WTC11 (cell line): ENCODE measurements around the gene TAF1B. TPM values are rescaled to one million over a fixed set of nuclear protein-coding genes. Genes with fewer than 3 reads are reported as not detected.

ENCODE experiments used
- ATAC-seq: fragments of 200-7000 bp; cut with Tn5 transposase; 2 replicates; pipeline ENCODE4 v1.10.0; 2021; ENCODE audit warnings: mild to moderate bottlenecking, moderate library complexity
- CTCF ChIA-PET: fragments of 300-600 bp; sonication (Branson Sonifier 250); formaldehyde crosslinking; loops from one replicate; lab custom pipeline; 2021; ENCODE audit warnings: antibody characterized with exemption; lab: Charles Lee
- POLR2A ChIA-PET: fragments of 350-600 bp; sonication (Branson Sonifier 250); formaldehyde crosslinking; loops from one replicate; lab custom pipeline; 2021; ENCODE audit warnings: antibody characterized with exemption; lab: Charles Lee
- DNase-seq: peaks from one replicate; pipeline ENCODE4 v3.0.0; 2021; ENCODE audit warnings: low spot score
- H3K27ac Mint-ChIP-seq: 2 replicates; pipeline ENCODE4 v1.8.0; 2021; ENCODE audit warnings: mixed read lengths
- H3K27me3 Mint-ChIP-seq: 2 replicates; pipeline ENCODE4 v1.8.0; 2021; ENCODE audit warnings: low read depth, mild to moderate bottlenecking, moderate library complexity, mixed read lengths
- H3K36me3 Mint-ChIP-seq: 2 replicates; pipeline ENCODE4 v1.8.0; 2021; ENCODE audit warnings: mixed read lengths
- H3K4me1 Mint-ChIP-seq: 2 replicates; pipeline ENCODE4 v1.8.0; 2022; ENCODE audit warnings: mixed read lengths
- H3K4me3 Mint-ChIP-seq: 2 replicates; pipeline ENCODE4 v1.8.0; 2021; ENCODE audit warnings: mild to moderate bottlenecking, moderate library complexity, mixed read lengths
- H3K9me3 Mint-ChIP-seq: 2 replicates; pipeline ENCODE4 v1.8.0; 2021; ENCODE audit warnings: mixed read lengths
- CBFB ChIP-seq: sonication (generic); formaldehyde crosslinking; IDR thresholded peaks from 2 replicates; pipeline ENCODE4 v1.8.1; 2022; ENCODE audit warnings: mild to moderate bottlenecking, low read depth, missing genetic modification reagents
- CREM ChIP-seq: sonication (generic); formaldehyde crosslinking; IDR thresholded peaks from 2 replicates; pipeline ENCODE4 v1.8.1; 2022; ENCODE audit warnings: mild to moderate bottlenecking, missing genetic modification reagents, moderate library complexity
- E2F4 ChIP-seq: sonication (generic); formaldehyde crosslinking; IDR thresholded peaks from 2 replicates; pipeline ENCODE4 v1.8.1; 2022; ENCODE audit warnings: low read depth, mild to moderate bottlenecking, moderate library complexity, missing genetic modification reagents, borderline replicate concordance
- E2F5 ChIP-seq: sonication (generic); formaldehyde crosslinking; IDR thresholded peaks from 2 replicates; pipeline ENCODE4 v1.8.1; 2022; ENCODE audit warnings: mild to moderate bottlenecking, moderate library complexity, missing genetic modification reagents
- ETV6 ChIP-seq: sonication (generic); formaldehyde crosslinking; IDR thresholded peaks from 2 replicates; pipeline ENCODE4 v1.8.1; 2022; ENCODE audit warnings: mild to moderate bottlenecking, missing genetic modification reagents
- FOXJ3 ChIP-seq: sonication (generic); formaldehyde crosslinking; IDR thresholded peaks from 2 replicates; pipeline ENCODE4 v1.9.0; 2021; ENCODE audit warnings: missing genetic modification reagents, mild to moderate bottlenecking, borderline replicate concordance
- GRHL2 ChIP-seq: fragments of 250-450 bp; sonication (Bioruptor Pico); IDR thresholded peaks from 2 replicates; pipeline ENCODE4 v1.8.0; 2022; ENCODE audit warnings: mild to moderate bottlenecking, moderate library complexity; ENCODE audit not compliant: insufficient replicate concordance, severe bottlenecking
- GTF2I ChIP-seq: fragments of 250-450 bp; sonication (Bioruptor Pico); conservative IDR thresholded peaks from 2 replicates; pipeline ENCODE4 v1.4.0; 2021; ENCODE audit warnings: mild to moderate bottlenecking
- KAT7 ChIP-seq: sonication (generic); formaldehyde crosslinking; IDR thresholded peaks from 2 replicates; pipeline ENCODE4 v1.8.1; 2023; ENCODE audit warnings: missing genetic modification reagents, mild to moderate bottlenecking, borderline replicate concordance
- NFE2L1 ChIP-seq: sonication (generic); formaldehyde crosslinking; IDR thresholded peaks from 2 replicates; pipeline ENCODE4 v1.8.1; 2023; ENCODE audit warnings: missing genetic modification reagents
- NR3C1 ChIP-seq: sonication (generic); formaldehyde crosslinking; conservative IDR thresholded peaks from 2 replicates; pipeline ENCODE4 v1.8.1; 2023; ENCODE audit warnings: low read depth, mild to moderate bottlenecking, missing genetic modification reagents
- PRRX2 ChIP-seq: fragments of 250-450 bp; sonication (Bioruptor Pico); IDR thresholded peaks from 2 replicates; pipeline ENCODE4 v1.8.0; 2021; ENCODE audit warnings: mild to moderate bottlenecking
- RORB ChIP-seq: fragments of 250-450 bp; sonication (Bioruptor Pico); IDR thresholded peaks from 2 replicates; pipeline ENCODE4 v1.9.0; 2021; ENCODE audit warnings: mild to moderate bottlenecking
- SOX15 ChIP-seq: fragments of 250-450 bp; sonication (Bioruptor Pico); IDR thresholded peaks from 2 replicates; pipeline ENCODE4 v1.9.0; 2021; ENCODE audit warnings: mild to moderate bottlenecking
- TEAD1 ChIP-seq: sonication (generic); formaldehyde crosslinking; IDR thresholded peaks from 2 replicates; pipeline ENCODE4 v1.8.0; 2022; ENCODE audit warnings: mild to moderate bottlenecking, missing genetic modification reagents
- TEAD4 ChIP-seq: sonication (generic); formaldehyde crosslinking; IDR thresholded peaks from 2 replicates; pipeline ENCODE4 v1.8.0; 2022; ENCODE audit warnings: mild to moderate bottlenecking, missing genetic modification reagents
- TP53 ChIP-seq: sonication (generic); formaldehyde crosslinking; IDR thresholded peaks from 2 replicates; pipeline ENCODE4 v1.8.1; 2023; ENCODE audit warnings: mild to moderate bottlenecking, missing genetic modification reagents
- ZNF138 ChIP-seq: sonication (generic); formaldehyde crosslinking; conservative IDR thresholded peaks from 2 replicates; pipeline ENCODE4 v1.8.1; 2022; ENCODE audit warnings: mild to moderate bottlenecking, moderate library complexity, missing genetic modification reagents
- ZNF263 ChIP-seq: sonication (generic); formaldehyde crosslinking; IDR thresholded peaks from 2 replicates; pipeline ENCODE4 v1.8.1; 2022; ENCODE audit warnings: low read depth, mild to moderate bottlenecking, moderate library complexity, missing genetic modification reagents
- ZNF317 ChIP-seq: sonication (generic); formaldehyde crosslinking; IDR thresholded peaks from 2 replicates; pipeline ENCODE4 v1.8.1; 2023; ENCODE audit warnings: low read depth, mild to moderate bottlenecking, moderate library complexity, missing genetic modification reagents, borderline replicate concordance
- ZSCAN18 ChIP-seq: fragments of 250-450 bp; sonication (Bioruptor Pico); IDR thresholded peaks from 2 replicates; pipeline ENCODE4 v2.1.2; 2022; ENCODE audit warnings: mild to moderate bottlenecking, moderate library complexity
- total RNA-seq: library from RNA; stranded (reverse); gene quantifications from 3 replicates; pipeline ENCODE4 v1.2.3, GENCODE V29; 2021
- TF ChIP-seq, protein P1 (sequence below): sonication (generic); formaldehyde crosslinking; conservative IDR thresholded peaks from 2 replicates; pipeline ENCODE4 v1.8.1; 2022; ENCODE audit warnings: mild to moderate bottlenecking, missing genetic modification reagents
- TF ChIP-seq, protein P2 (sequence below): sonication (generic); formaldehyde crosslinking; IDR thresholded peaks from 2 replicates; pipeline ENCODE4 v1.8.0; 2022; ENCODE audit warnings: mild to moderate bottlenecking, missing genetic modification reagents
- TF ChIP-seq, protein P3 (sequence below): sonication (generic); formaldehyde crosslinking; IDR thresholded peaks from 2 replicates; pipeline ENCODE4 v1.8.0; 2022; ENCODE audit warnings: mild to moderate bottlenecking, missing genetic modification reagents
- TF ChIP-seq, protein P4 (sequence below): sonication (generic); formaldehyde crosslinking; conservative IDR thresholded peaks from 2 replicates; pipeline ENCODE4 v1.8.1; 2023; ENCODE audit warnings: mild to moderate bottlenecking, low read depth, missing genetic modification reagents, moderate library complexity
- TF ChIP-seq, protein P5 (sequence below): sonication (generic); formaldehyde crosslinking; IDR thresholded peaks from 2 replicates; pipeline ENCODE4 v1.8.0; 2023; ENCODE audit warnings: mild to moderate bottlenecking, missing genetic modification reagents

The TAF1B gene
- total RNA-seq, 1 experiment from 2014 or later = 28.8 TPM

DNA sequence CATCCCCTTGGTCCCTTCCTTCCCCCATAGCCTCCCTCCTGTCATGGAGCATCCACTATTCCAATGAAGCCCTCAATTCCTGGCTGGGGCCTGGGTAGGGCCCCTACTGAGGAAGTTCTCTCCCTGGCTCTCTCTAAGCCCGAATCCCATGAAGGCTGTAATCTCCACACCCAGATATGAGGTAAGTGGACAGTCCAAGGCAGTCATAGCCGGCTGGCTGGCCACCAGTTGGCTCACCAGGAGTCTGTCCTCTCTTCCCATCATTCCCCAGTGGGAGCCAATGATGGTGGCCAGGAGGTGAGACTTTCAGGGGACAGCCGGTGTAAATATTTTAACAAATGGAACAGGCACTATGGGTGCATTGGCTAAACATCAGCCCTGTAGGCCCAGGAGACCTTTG lies 6.8 kb upstream of the TAF1B start:
- POLR2A ChIA-PET = no interaction called here
- H3K27ac Mint-ChIP-seq = no peak overlapping the region

DNA sequence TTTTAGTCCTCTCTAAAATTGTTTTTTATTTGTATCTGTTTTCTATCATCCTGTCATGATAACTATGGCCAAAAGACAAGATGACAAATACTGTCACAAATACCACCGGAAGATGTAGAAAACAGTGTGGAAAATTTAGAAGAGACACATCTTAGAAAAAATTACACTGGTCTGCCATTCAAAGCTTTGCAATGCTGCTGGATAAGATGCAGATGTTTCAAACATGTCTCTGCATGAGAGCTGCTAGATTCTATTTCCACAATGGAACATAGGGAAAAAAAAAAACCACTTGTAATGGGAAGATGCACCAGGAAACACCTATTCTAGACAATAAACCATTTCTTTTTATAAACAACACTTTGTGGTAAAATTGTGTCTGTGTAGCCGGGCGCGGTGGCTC lies 5.8 kb upstream of the TAF1B start:
- ChIA-PET POLR2A (no interaction called here), CTCF (interaction anchor here (0.6 to 0.7 kb wide), 2 partner anchors 144 to 322 kb away, joined by 3 to 5 read pairs; no protein-coding TSS in a partner anchor)
- no peaks in the 10 kb centered on the region for H3K9me3 Mint-ChIP-seq
- no peaks in the 10 kb centered on the region for H3K36me3 Mint-ChIP-seq
- no peak overlapping the region for H3K27ac Mint-ChIP-seq
- H3K4me1 Mint-ChIP-seq = no peaks in the 10 kb centered on the region
- ATAC-seq = no peak
- no peak overlapping the region for H3K4me3 Mint-ChIP-seq
- no peak for DNase-seq
- no peaks in the 10 kb centered on the region for H3K27me3 Mint-ChIP-seq
- TF ChIP-seq, protein P1, sequence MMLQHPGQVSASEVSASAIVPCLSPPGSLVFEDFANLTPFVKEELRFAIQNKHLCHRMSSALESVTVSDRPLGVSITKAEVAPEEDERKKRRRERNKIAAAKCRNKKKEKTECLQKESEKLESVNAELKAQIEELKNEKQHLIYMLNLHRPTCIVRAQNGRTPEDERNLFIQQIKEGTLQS = no peak
- TF ChIP-seq, protein P2, sequence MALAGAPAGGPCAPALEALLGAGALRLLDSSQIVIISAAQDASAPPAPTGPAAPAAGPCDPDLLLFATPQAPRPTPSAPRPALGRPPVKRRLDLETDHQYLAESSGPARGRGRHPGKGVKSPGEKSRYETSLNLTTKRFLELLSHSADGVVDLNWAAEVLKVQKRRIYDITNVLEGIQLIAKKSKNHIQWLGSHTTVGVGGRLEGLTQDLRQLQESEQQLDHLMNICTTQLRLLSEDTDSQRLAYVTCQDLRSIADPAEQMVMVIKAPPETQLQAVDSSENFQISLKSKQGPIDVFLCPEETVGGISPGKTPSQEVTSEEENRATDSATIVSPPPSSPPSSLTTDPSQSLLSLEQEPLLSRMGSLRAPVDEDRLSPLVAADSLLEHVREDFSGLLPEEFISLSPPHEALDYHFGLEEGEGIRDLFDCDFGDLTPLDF (CRISPR knock-in tag) = no peak
- no peak for TF ChIP-seq PRRX2 (CRISPR knock-in tag)
- TF ChIP-seq KAT7 (CRISPR knock-in tag) = no peak
- no peak for TF ChIP-seq E2F5 (CRISPR knock-in tag)
- no peak for TF ChIP-seq FOXJ3 (CRISPR knock-in tag)
- no peak for TF ChIP-seq E2F4 (CRISPR knock-in tag)
- no peak for TF ChIP-seq TP53

More for the DNA sequence above, 6.8 kb upstream of the TAF1B start:
- Mint-ChIP-seq H3K36me3 (no peaks in the 10 kb centered on the region), H3K4me1 (peaks cover 6% of the 10 kb centered on the region), H3K4me3 (no peak overlapping the region), H3K27me3 (no peaks in the 10 kb centered on the region), H3K9me3 (no peaks in the 10 kb centered on the region)
- no peak for DNase-seq
- ATAC-seq = no peak
- TF ChIP-seq ZNF317 (CRISPR knock-in tag) (no peak), CBFB (CRISPR knock-in tag) (no peak), RORB (no peak), CREM (CRISPR knock-in tag) (no peak), ETV6 (CRISPR knock-in tag) (no peak), GTF2I (no peak), SOX15 (no peak), TEAD4 (CRISPR knock-in tag) (no peak), TEAD1 (CRISPR knock-in tag) (no peak), NR3C1 (CRISPR knock-in tag) (no peak), NFE2L1 (CRISPR knock-in tag) (no peak), ZSCAN18 (CRISPR knock-in tag) (no peak), ZNF138 (no peak), ZNF263 (CRISPR knock-in tag) (no peak), GRHL2 (CRISPR knock-in tag) (no peak)
- TF ChIP-seq, protein P3, sequence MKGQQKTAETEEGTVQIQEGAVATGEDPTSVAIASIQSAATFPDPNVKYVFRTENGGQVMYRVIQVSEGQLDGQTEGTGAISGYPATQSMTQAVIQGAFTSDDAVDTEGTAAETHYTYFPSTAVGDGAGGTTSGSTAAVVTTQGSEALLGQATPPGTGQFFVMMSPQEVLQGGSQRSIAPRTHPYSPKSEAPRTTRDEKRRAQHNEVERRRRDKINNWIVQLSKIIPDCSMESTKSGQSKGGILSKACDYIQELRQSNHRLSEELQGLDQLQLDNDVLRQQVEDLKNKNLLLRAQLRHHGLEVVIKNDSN (CRISPR knock-in tag) = no peak
- TF ChIP-seq, protein P4, sequence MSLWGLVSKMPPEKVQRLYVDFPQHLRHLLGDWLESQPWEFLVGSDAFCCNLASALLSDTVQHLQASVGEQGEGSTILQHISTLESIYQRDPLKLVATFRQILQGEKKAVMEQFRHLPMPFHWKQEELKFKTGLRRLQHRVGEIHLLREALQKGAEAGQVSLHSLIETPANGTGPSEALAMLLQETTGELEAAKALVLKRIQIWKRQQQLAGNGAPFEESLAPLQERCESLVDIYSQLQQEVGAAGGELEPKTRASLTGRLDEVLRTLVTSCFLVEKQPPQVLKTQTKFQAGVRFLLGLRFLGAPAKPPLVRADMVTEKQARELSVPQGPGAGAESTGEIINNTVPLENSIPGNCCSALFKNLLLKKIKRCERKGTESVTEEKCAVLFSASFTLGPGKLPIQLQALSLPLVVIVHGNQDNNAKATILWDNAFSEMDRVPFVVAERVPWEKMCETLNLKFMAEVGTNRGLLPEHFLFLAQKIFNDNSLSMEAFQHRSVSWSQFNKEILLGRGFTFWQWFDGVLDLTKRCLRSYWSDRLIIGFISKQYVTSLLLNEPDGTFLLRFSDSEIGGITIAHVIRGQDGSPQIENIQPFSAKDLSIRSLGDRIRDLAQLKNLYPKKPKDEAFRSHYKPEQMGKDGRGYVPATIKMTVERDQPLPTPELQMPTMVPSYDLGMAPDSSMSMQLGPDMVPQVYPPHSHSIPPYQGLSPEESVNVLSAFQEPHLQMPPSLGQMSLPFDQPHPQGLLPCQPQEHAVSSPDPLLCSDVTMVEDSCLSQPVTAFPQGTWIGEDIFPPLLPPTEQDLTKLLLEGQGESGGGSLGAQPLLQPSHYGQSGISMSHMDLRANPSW = no peak
- TF ChIP-seq, protein P2 (CRISPR knock-in tag) = no peak
- TF ChIP-seq, protein P5, sequence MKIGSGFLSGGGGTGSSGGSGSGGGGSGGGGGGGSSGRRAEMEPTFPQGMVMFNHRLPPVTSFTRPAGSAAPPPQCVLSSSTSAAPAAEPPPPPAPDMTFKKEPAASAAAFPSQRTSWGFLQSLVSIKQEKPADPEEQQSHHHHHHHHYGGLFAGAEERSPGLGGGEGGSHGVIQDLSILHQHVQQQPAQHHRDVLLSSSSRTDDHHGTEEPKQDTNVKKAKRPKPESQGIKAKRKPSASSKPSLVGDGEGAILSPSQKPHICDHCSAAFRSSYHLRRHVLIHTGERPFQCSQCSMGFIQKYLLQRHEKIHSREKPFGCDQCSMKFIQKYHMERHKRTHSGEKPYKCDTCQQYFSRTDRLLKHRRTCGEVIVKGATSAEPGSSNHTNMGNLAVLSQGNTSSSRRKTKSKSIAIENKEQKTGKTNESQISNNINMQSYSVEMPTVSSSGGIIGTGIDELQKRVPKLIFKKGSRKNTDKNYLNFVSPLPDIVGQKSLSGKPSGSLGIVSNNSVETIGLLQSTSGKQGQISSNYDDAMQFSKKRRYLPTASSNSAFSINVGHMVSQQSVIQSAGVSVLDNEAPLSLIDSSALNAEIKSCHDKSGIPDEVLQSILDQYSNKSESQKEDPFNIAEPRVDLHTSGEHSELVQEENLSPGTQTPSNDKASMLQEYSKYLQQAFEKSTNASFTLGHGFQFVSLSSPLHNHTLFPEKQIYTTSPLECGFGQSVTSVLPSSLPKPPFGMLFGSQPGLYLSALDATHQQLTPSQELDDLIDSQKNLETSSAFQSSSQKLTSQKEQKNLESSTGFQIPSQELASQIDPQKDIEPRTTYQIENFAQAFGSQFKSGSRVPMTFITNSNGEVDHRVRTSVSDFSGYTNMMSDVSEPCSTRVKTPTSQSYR (CRISPR knock-in tag) = no peak
- CTCF ChIA-PET = no interaction called here
